ENCODE results near the gene APBB1IP.
"Not testable (repeated sequence)": the region's sequence is repeated elsewhere in the genome, so short reads cannot be mapped to it uniquely, and the experiment has no call there.

APBB1IP gene

DNA sequence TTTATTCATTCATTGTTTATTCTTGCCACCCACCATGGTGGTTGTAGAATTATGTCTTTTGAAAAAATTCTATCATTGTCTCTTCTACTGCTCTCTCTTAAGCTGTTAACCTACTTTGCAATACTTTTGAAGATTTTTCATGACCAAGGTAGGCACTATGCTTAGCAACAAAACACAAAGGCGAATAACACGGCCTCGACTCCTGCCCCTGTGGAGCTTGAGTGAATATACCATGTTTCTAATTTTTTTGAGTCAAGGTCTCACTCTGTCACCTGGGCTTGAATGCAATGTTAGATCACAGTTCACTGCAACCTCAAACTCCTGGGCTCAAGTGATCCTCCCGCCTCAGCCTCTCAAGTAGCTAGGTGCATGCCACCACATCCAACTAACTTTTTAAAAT lies 39.4 kb downstream of the APBB1IP start:
- no peak for DNase-seq (ENCODE audit: low read depth in 2 of 2)

DNA sequence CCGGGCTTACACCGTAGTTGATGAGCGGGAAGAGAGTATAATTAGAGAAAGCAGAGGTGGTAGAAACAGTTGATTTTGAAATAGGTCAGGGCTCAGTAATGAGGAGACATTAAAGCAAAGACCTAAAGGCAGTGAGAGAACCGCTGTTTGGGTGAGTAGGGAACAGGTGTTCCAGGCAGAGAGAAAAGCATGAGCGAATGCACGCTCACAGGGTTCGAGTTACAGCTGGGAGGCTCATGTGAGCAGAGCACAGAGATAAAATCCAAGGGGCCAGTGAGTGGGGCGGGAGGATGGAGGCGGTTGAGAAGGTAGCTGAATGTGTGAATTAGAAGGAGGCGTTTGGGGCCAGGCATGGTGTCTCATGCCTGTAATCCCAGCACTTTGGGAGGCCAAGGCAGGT lies 39.9 kb downstream of the APBB1IP start:
- no peak for DNase-seq (ENCODE audit: low read depth in 2 of 2)

DNA sequence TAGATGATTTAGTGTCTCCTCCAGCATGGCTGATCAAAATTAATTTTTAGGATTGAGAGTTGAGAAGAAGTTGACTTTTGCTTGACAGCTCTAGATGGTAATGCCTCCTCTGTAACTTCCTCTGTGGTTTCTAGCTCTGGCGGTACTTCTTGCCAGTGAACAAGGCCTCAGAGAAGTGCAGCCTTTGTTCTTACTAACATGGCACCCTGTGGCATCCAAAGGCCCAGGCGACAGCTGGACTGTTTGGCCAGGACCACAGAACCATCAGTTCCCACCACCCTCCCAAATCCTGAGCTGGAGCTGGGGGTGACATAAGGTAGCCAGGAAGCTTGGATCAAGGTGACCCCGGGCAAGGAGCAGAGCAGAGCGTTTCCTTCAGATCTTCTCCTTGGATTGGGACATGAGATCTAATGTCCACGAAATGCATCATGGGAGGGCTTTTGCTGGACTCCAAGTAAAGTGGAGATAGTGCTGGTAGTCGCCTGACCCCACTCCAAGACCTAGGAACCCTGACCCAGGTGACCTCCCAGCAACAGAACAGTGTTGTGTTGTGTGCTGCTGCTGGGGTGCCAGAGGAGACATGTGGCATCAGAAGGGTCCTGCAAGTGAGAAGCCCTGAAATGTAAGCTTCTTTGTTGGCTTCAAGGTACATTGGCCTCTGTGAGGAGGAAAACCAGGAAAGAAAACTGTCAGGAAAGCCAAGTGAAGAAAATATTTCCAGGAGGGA lies 41.8 kb downstream of the APBB1IP start:
- peak in 1 of 2 donors; percentile 14 for DNase-seq (ENCODE audit: low read depth in 2 of 2)

DNA sequence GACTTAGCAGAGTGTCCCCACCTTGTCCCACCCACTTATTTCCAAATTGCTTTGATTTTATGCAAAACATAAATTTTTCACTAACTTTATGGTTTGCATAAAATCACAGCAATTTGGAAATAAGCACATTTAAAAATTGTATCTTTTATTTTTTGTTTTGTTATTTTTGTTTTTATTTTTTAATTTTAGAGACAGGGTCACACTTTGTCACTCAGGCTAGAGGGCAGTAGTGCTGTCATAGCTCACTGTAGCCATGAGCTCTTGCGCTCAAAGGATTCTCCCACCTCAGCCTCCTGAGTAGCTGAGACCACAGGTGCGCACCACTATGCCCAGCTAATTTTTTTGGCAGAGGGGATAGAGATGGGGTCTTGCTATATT lies 43.2 kb downstream of the APBB1IP start:
- no peak for DNase-seq (ENCODE audit: low read depth in 2 of 2)

DNA sequence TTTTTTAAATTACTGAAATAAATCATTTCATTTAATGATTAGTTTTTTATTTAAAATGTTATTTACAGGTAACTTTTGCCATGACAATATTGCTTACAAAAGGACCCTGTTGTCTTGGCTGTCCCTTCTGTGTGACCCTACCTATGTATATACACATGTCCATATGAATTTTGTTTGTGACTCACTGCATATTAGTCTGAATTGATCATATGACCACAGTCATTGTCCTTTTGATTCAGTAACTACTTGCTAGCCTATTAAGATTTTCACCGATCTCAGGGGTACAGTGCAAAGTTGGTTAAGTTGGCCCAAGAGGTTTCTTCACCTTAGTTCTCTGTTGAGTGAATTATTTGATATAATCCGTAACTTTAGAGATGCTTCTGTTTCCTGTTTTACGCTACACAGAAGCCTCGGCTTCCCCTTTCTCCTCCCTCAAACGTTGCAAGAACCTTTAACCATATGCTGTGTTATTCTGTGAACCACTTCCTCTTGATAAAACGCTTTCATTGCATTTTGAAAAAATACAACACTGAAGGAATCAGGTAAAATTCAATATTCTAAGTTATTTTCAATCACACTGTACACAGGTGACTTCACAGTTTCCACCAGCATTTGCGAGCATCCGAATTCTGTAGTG lies 43.9 kb downstream of the APBB1IP start:
- DNase-seq (ENCODE audit: low read depth in 2 of 2) = no peak

DNA sequence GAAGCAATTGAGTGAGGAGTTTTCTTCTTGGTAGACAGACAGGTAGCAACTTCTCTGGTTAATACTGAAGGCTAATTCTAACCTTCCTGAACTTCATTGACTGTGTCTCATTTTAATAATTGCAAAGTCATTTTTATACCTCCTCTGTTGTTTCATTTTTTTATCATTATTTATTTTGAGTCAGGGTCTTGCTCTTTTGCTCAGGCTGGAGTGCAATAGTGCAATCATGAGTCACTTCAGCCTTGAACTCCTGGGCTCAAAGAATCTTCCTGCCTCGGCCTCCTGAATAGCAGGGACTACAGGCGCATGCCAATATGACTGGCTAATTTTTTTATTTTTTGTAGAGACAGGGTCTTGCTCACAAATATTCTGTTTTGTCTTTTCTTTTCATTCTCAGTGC lies 45.4 kb downstream of the APBB1IP start:
- DNase-seq (ENCODE audit: low read depth in 2 of 2) = no peak

DNA sequence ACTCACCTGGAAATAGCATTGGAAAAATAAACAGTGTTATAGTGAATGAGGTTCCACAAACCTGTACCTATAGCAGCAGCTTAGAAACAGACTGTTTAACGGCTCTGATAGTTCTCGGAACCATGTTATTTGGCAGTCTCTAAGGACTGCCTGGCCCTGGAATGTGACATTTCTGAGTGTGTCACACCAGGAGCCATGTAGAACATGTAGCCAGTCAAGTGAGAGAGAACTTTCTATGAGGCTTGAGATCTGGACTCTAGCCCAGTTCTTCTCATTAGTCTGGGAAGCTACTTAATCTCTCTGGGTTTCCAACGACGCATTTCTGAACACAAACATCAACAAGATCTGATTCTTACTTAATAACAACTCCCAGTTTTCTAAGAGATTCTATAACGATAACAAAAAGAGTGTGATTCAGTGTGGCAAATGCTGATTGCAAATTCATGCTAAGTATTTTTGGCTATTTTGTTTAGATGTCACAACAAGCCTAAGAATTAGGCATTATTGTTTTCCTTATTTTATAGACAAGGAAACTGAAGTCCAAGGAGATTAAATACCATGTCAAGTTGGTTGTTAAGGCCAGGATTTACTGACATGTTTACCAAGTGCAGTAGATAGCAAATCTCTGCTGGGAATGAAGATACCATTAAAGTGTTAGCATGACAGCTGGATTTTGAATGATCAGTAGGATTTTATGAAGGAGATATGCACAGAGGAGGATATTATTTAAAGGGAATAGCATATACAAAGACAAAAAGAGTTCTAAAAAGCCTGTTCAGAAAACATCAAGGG lies 47.2 kb downstream of the APBB1IP start:
- DNase-seq (ENCODE audit: low read depth in 2 of 2) = no peak

DNA sequence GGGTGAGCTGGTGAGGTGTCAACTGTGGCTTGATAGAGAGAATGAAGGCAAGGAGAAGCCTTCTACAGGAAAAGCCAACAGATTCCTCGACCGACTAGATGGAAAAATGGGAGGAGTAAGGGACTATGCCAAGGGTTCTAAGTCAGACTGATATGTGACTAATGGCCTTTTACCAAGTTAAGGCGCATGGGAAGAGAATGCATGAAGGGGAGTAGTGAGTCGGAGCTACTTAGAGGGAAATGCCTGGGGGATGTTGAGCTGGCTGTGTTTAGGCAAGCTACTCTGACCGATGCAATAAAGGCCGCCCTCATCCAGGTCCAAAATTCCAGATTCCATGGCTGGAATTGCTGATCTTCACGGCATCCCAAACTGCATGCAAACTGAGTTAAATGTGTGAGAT lies 48.2 kb downstream of the APBB1IP start:
- no peak for DNase-seq (ENCODE audit: low read depth in 2 of 2)

DNA sequence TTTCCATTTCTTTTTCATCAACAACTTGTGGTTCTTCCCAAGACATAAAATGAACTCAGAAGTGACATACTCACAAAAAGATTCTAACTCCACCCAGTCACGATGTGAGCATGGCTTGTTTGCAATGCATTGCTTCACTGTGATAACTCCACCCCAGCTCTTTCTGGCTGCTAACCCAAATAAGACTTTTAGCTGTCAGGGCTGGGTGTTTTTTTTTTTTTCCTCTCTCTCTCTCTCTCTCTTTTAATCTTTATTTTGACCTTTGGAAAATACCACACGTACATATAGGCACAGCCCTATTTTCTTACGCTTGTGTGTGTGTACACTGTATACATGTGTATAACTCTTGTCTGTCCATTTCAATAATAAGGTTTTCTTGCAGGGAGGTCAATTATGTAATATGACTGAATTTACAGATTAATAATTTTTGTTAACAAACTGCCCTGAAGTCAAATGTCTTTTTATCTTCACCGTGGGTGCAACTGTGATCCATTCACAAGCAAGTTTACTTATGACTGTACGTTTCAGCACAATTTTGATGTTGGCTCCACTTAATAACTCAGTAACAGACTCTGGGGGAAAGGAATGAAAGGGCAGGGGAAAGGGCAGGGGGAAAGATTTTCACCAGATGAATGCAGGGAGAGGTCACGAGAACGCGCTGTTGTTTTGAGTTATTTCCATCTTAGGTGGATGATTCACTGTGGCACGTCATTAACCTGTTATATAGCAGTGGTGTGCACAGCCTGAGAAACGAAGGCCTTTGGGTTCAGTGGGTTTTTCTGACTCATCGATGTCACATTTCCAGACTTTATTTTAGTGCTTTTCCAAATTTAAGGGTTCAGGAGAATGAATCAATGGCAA lies 49.1 kb downstream of the APBB1IP start:
- peak; percentile 50 to 63 for DNase-seq (ENCODE audit: low read depth in 2 of 2)

DNA sequence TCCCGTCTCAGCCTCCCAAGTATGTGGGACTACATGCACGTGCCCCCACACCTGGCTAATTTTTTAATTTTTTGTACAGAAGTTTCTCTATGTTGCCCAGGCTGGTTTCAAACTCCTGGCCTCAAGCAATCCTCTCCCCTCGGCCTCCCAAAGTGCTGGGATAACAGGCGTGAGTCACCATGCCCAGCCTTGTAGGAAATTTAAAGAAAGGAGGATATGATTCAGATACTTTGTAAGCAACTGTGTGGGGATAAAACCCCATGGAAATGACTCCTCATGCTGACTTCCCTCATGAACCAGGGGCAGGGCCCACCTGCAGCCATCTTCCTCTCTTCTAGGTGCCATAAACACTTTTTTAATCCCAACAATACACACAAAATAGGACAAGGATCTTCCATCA lies 50.2 kb downstream of the APBB1IP start:
- no peak for DNase-seq (ENCODE audit: low read depth in 2 of 2)

DNA sequence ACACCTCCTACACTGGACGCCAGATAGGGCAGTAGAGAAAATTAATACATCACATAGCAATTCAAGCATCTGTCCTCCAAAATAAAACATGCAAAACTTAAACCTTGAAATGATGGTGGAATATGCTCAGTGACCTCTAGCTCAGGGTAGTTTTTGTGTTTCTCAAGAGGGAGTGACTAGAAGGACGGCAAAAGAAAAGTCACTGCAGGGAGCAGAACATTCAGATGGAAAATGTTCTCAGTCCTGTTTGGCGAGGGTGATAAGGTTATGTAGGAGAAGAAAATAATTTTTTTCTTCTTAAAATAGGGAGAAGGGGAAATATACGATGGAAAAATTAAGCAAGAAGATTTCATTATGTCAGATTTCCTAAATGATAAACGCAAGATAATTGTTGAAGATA lies 50.9 kb downstream of the APBB1IP start:
- DNase-seq (ENCODE audit: low read depth in 2 of 2) = no peak

DNA sequence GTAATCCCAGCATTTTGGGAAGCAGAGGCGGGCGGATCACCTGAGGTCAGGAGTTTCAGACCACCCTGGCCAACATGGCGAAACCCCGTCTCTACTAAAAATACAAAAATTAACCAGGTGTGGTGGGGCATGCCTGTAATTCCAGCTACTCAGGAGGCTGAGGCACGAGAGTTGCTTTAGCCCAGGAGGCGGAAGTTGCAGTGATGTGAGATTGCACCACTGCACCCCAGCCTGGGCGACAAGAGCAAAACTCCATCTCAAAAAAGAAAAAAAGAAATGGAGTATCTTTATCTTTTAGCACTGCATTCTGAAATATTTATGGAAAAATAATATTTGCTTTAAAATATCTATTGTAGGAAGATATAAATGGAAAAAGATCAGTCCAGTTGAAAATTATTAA lies 52.2 kb downstream of the APBB1IP start:
- not testable (repeated sequence) for DNase-seq (ENCODE audit: low read depth in 2 of 2)

DNA sequence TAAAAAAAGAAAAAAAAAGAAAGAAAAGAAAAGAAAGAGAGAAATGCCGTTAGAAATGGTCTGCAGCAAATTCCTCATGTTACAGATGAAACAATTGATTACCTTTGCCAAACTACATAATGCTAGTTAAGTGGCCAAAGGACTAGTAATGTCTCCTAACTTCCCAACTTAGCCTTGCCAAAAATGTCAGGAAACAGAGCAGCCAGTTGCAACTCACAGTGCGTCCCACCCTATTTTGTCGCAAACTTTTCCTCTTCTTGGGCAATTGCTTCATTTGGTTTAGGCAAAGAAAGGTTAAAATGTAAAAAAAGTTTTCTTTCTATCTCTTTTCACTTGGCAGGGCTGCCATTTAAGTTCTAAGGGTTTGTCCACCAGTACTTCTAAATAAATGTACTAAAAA lies 53.1 kb downstream of the APBB1IP start:
- DNase-seq (ENCODE audit: low read depth in 2 of 2) = no peak

DNA sequence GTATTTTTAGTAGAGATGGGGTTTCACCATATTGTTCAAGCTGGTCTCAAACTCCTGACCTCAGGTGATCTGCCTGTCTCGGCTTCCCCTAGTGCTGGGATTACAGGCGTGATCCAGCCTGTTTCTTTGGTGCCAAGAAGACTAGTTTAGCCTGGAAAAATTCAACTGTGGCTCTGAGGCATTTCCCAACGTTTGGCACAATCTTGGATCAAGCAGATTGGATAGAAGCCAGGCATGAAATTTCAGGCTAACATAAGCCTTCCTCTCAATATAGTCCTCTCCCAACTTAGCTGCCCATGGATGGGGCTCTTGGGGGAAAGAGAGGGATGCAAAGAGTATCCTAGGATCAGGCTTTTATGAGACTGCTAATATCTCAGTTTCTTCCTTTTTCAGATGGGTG lies 53.8 kb downstream of the APBB1IP start:
- DNase-seq (ENCODE audit: low read depth in 2 of 2) = no peak

DNA sequence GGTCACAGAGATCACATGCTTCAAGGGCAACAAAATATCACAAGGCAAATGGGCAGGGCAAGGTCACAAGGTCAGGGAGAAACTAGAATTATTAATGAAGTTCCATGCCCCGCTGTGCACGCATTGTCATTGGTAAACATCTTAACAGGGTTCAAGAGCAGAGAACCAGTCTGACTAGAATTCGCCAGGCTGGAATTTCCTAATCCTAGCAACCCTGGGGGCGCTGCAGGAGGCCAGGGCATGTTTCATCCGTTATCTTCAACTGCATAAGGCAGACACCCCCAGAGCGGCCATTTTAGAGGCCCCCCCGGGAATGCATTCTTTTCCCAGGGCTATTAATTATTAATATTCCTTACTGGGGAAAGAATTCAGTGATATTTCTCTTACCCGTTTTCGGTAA lies 54.6 kb downstream of the APBB1IP start:
- not testable (repeated sequence) for DNase-seq (ENCODE audit: low read depth in 2 of 2)

DNA sequence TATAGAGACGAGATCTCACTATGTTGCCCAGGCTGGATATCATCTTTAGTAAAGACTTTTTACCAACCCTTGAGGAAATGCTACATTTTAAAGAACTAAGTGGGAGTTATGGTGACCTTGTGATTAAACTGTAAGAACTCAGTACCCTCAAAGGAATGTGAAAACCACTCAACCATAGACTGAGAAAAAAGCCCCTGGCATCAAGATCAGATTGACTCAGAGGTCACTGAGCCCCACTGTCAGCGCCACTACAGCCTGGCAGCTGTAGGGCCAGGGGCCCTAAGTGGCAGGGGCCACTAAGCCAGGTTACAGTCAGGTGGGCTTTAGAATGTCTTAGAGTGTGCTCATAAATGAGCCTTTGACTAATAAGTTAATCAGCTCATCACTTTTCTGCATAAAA lies 55.9 kb downstream of the APBB1IP start:
- DNase-seq (ENCODE audit: low read depth in 2 of 2) = no peak

DNA sequence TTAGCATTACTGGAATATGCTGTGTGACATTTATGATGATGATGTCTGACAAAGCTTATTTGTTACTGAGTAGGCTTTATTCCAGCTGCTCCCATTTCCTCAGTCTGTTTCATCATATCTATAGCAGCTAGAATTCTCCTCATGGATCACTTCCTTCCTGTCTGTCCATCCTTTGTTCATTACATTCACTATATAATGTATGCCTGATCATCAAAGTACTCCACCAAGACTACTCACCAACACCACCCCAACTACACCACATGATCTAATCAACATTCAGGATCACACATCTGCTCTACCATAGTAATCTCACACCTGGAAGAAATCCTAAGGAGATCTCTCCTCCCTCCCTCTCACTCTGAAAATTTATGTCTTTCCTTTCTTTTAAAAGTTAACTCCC lies 61.3 kb downstream of the APBB1IP start:
- DNase-seq (ENCODE audit: low read depth in 2 of 2) = no peak

DNA sequence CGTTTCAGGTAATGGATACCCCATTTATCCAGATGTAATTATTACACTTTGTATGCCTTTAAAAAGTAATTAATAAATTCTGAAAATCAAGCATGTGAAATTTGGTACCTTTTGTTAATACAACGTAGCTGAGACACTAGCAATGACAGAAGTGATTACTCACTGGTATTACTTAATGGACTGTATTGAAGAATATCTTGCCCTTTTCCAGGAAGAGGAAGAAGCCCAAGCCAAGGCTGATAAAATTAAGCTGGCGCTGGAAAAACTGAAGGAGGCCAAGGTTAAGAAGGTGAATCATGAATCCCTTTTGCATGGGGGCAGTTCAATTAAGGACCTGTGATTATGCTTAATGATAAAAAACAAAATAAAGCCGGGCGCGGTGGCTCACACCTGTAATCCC lies 64.8 kb downstream of the APBB1IP start:
- DNase-seq (ENCODE audit: low read depth in 2 of 2) = no peak

DNA sequence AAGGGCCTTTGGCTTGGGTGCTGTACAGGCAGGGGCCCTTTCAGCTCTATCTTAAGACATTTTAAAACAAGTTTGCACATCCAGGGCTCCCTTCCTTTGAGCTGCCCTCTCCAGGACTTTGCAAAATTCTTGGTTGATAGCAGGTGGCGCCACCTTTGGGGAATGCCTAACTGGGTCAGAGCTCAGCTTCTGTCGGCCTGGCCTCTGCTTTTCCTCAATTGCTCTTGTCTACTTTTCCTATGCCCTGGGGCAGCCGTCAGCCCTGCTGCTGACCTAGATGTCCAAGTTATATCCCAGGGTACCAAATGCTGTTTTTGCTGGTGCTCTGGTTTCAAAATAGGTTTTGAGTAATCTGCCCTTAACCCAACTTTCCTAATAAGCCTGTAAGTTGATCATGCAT lies 65.8 kb downstream of the APBB1IP start:
- DNase-seq (ENCODE audit: low read depth in 2 of 2) = no peak

DNA sequence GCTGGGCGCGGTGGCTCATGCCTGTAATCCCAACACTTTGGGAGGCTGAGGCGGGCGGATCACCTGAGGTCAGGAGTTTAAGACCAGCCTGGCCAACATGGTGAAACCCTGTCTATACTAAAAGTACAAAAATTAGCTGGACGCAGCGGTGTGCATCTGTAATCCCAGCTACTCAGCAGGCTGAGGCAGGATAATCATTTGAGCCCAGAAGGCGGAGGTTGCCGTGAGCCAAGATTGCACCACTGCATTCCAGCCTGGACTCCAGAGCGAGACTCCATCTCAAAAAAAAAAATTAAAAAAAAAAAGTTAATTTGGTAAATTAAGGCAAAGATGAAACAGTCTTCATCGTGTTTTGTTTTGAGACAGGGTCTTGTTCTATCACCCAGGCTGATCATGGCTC lies 66.3 kb downstream of the APBB1IP start:
- DNase-seq (ENCODE audit: low read depth in 2 of 2) = not testable (repeated sequence)

DNA sequence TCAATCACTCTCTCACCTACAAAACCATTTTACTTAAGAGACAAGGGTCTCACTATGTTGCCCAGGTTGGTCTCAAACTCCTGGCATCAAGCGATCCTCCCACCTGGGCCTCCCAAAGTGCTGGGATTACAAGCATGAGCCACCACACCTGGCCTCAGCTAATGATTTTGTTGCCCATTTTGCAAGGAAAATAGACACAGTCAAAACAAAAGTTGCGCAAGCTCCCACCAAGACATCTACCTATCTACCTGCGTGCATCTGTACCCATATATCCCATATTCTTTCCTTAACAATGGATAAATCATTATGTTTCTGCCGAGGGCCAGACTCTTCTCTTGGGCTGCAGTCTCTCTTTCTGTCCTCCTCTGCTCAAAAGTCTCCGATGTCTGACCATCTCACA lies 67.3 kb downstream of the APBB1IP start:
- no peak for DNase-seq (ENCODE audit: low read depth in 2 of 2)

DNA sequence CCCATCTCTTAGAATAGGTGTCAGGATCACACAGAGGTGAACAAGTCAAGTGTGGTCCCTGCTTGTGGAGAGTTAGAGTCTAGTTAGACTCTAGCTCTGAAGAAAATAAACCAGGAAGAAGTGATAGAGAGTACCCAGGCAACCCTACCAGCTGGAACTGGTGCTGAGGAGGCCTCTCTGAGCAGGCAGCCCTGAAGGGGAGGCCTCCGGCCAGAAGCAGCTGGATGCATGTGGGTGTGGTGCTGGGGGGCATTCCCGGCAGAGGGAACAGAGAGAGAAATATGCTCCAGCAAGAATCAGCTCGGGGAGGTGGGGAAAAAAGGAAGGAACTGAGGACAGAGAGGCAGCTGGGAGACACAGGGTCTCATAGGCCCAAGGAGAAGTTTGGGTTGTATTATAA lies 68.6 kb downstream of the APBB1IP start:
- no peak for DNase-seq (ENCODE audit: low read depth in 2 of 2)
